ENCODE results near the gene NAB1.
"Not testable (repeated sequence)": the region's sequence is repeated elsewhere in the genome, so short reads cannot be mapped to it uniquely, and the experiment has no call there.

NAB1 gene

GRCh38 chr2:190674966-190675650 is 26.2 kb downstream of the NAB1 start:
- DNase-seq, result no peak

GRCh38 chr2:190677255-190677654 is 28.4 kb downstream of the NAB1 start:
- no peak for DNase-seq

DNA sequence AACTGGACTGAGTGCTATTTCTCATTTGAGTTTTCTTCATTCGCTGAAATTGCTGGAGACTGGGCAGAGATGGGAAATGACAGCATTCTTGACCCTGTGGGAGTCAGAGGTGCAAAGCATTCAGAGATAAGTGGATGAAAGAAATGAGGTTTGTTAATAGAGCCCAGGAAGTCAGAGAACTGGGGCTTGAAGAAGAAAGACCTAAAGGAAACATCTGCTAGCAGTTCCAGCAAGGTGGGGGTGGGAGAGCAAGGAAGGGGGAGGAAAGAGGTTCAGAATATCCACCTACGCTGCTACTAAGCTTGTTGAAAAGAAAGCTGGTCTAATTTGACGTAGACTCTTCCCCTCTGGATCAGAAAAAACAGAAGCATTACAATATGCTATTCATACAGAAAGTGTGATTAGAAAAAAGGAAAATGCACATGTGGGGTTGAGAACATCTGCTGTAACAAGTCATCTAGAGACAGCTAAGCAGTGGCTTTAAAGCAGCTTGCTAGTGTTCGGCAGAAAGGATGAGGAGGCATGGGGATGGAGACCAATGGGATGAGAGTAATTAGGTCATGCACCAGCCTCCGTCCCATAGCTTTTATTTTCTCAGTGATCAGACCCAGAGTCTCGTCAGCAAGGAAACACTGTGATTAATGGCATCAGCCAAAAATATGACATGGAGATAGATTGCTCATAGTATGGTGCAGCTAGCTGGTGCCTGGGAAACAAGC is 29.7 kb downstream of the NAB1 start:
- no peak for DNase-seq

- no peak for DNase-seq
Observed at GRCh38 chr2:190679391-190679790, 30.5 kb downstream of the NAB1 start.

DNA sequence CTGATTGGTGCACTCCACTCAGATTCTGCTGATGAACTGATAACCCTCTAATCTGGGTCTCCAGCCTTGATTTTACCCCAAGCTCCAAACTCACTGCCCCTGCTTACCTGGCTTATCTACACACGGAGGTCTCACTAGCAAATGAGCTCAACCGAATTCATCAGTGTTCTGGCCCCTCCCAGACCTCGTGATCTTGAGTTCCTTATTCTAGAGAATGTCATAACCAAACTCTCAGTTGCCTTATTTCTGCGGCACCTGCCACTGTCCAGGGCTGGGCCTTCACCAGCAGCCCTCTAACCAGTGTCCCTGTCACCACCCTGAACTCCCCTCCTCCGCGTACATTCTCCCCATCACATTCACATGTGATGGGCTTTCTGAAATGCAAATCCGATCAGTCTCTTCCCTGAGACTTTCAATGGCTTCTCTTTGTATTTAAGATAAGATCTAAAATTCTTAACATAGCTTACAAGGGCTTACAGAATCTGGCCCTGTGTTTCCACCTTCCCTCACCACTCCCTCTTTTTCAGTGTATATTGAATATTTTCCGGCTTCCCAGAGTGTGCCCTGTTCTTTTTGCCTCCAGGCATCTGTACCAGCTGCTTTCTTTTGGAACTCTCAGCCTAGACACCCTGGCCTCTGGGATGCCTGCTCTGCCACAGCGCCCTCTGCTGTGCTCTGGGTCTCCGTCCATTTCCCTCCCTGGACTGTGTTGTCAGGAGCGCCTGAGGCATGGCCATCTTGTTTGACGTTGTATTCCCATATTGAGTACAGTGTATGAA is 31.1 kb downstream of the NAB1 start:
- DNase-seq, result no peak

GRCh38 chr2:190682168-190682567 is 33.3 kb downstream of the NAB1 start:
- no peak for DNase-seq

- no peak for DNase-seq
Observed at GRCh38 chr2:190683802-190684201, 34.9 kb downstream of the NAB1 start.

DNA sequence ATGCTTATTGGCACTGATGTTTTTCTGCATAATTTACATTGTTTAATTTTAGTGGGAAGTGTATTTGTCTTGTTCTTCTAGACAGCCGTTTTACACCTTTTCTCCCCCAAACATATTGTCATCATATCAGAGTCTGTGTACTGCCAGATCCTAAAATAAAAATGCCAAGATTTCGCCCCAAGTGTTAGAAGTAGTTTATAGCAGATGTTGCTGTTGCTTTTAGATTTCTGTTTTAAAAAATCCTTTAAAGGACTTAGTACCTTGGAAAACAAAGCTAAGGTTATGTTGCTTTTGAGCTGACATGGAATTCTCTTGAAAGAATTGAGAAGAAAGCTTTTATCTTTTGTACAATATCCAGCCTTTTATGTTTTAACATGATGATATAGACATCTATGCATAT is 36.0 kb downstream of the NAB1 start:
- DNase-seq, result no peak

- no peak for DNase-seq
Observed at GRCh38 chr2:190685333-190685732, 36.5 kb downstream of the NAB1 start.

DNA sequence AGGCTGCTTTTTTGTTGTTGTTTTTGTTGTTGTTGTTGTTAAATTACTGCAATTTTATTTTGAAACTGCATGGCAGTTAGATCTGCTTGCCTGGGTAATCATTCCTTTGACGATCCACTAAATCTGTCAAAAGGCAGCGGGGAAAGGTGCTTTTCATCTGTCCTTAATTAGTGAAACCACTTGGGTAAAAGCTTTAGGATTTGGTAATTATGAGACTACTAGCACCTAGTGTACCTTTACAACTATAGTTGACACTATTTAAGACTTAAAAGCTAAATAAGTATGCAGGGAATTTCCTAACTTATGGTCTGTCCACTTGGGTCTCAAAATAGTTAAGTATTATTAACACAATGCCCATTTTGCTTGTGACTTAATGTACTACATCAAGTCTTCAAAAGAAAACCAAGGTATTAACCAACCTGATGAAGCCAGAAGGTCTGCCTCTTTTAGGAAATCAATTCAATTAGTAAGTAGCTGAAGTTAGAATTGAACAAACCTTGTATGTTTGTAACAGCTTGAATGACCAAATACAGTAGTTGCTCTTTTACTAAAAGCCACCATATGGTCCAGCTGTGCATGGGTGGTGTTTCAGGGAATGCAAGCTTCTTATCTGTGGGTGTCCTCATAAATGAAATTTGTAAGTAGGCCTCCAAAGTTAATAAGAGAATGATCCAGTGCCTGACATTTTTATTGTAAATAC is 44.8 kb downstream of the NAB1 start:
- no peak for DNase-seq

GRCh38 chr2:190694479-190694878 is 45.6 kb downstream of the NAB1 start:
- no peak for DNase-seq

GRCh38 chr2:190695739-190696138 is 46.9 kb downstream of the NAB1 start:
- no peak for DNase-seq

- no peak for DNase-seq
Observed at GRCh38 chr2:190696792-190697398, 48.0 kb downstream of the NAB1 start.

- DNase-seq, result no peak
Observed at GRCh38 chr2:190697421-190697820, 48.5 kb downstream of the NAB1 start.

GRCh38 chr2:190698895-190699294 is 50.0 kb downstream of the NAB1 start:
- DNase-seq, result no peak

GRCh38 chr2:190701586-190701985 is 52.7 kb downstream of the NAB1 start:
- DNase-seq, result no peak

DNA sequence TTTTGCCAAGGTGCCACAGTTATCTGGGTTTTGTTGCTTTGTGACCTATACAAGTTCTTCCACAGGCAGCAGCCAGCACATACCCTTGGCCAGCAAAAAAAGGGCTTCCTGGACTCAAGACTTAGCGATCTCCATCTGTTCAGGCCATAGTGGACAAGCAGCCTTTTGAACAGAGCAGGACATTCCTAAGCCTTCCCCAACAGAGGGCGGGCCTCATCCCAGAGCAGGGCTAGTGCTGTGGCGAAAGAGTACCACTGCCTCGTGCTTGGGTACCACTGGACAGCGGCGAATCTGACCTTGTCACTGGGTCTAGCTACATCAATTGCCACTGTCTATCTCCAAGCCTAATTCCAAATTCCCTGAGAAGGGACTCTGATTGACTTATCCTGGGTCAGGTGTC is 56.4 kb downstream of the NAB1 start:
- no peak for DNase-seq

- no peak for DNase-seq
Observed at GRCh38 chr2:190707726-190708125, 58.8 kb downstream of the NAB1 start.

- not testable (repeated sequence) for DNase-seq
Observed at GRCh38 chr2:190708650-190709049, 59.8 kb downstream of the NAB1 start.

DNA sequence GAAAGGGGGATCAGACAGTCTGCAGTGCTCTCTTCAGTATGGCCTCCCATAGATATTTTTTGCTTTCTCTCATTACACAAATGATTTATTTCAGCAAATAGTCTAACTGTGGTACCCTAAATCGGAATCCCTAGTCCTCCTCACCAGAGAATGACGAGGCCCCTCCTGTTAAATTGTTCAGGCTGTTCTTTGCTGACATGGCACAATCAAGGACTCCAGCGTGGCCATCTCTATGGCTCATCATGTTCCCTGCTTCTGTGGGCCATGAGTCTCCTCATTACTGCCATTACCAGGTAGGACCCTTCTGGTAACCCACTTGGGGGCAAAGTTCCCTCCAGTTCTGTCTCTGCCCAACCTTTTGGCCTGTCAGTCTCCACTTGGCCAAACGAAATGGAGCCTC is 62.2 kb downstream of the NAB1 start:
- no peak for DNase-seq

GRCh38 chr2:190713471-190713870 is 64.6 kb downstream of the NAB1 start:
- DNase-seq, result no peak

DNA sequence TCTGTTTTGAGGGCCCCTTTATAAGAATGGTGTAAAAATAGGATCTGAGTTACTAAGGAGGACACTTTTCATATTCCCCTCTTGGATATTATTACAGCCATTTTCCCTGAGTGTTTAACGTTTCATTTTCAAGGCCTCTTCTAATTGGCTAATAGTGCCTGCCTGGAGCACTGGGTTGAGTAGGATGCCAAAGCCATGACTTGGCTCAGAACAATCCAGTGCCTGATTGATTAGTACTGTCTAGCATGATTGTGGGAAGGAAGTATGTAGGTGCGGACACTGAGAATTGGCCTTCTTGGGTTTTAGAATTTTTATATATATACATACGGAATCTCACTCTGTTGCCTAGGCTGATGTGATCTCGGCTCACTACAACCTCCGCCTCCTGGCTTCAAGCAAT is 66.1 kb downstream of the NAB1 start:
- no peak for DNase-seq
